Osteoblast (primary cell): Measurements from ENCODE around the gene SIAH2. TPM values are rescaled to one million over a fixed set of nuclear protein-coding genes. Genes with fewer than 3 reads are reported as not detected.

Source experiments
- DNase-seq: peaks from one replicate; pipeline ENCODE4 v3.0.0; 2011; ENCODE audit warnings: low spot score, mixed read lengths; ENCODE audit not compliant: insufficient read length; ENCODE audit errors: missing footprints
- H2AFZ ChIP-seq: 2 replicates; pipeline ENCODE4 v1.6.0; 2011; ENCODE audit warnings: mild to moderate bottlenecking, low read length
- H3K27ac ChIP-seq: 2 replicates; pipeline ENCODE4 v1.5.1; 2011; ENCODE audit warnings: mild to moderate bottlenecking, low read depth, low read length, moderate library complexity
- H3K27me3 ChIP-seq: 2 replicates; pipeline ENCODE4 v1.6.0; 2012; ENCODE audit warnings: mild to moderate bottlenecking, control low read depth, inconsistent platforms, low read length, moderate library complexity; ENCODE audit not compliant: insufficient read depth
- H3K36me3 ChIP-seq: 2 replicates; pipeline ENCODE4 v1.5.1; 2011; ENCODE audit warnings: mild to moderate bottlenecking, low read length, control low read depth, moderate library complexity; ENCODE audit not compliant: insufficient read depth
- H3K4me1 ChIP-seq: 2 replicates; pipeline ENCODE4 v1.5.1; 2011; ENCODE audit warnings: mild to moderate bottlenecking, low read length, control low read depth, moderate library complexity; ENCODE audit not compliant: insufficient read depth
- H3K4me2 ChIP-seq: 2 replicates; pipeline ENCODE4 v1.6.0; 2011; ENCODE audit warnings: mild to moderate bottlenecking, low read length; ENCODE audit not compliant: insufficient read depth
- H3K4me3 ChIP-seq: fragments of 200-600 bp; sonication (generic); 3 replicates; pipeline ENCODE4 v1.5.1; 2012; ENCODE audit warnings: mild to moderate bottlenecking, low read length, inconsistent platforms; ENCODE audit not compliant: insufficient read depth
- H3K79me2 ChIP-seq: 2 replicates; pipeline ENCODE4 v1.6.0; 2012; ENCODE audit warnings: mild to moderate bottlenecking, low read length, control low read depth, inconsistent platforms; ENCODE audit not compliant: insufficient read depth
- H3K9me3 ChIP-seq: 2 replicates; pipeline ENCODE4 v1.5.1; 2011; ENCODE audit warnings: low read depth, low read length, control low read depth
- H4K20me1 ChIP-seq: 2 replicates; pipeline ENCODE4 v1.6.0; 2012; ENCODE audit warnings: mild to moderate bottlenecking, low read length, control low read depth; ENCODE audit not compliant: insufficient read depth
- total RNA-seq: library from RNA; depleted of rRNA; stranded (reverse); fragments of >200 nt; gene quantifications from 2 replicates; pipeline ENCODE4 v1.2.3, GENCODE V29; 2012
- TF ChIP-seq, protein P1 (sequence below): IDR thresholded peaks from 2 replicates; pipeline ENCODE4 v1.5.1; 2011; ENCODE audit warnings: mild to moderate bottlenecking, low read depth, low read length, moderate library complexity; ENCODE audit errors: extremely low read depth

Gene SIAH2
- total RNA-seq, 1 donor, result 36.2 TPM

DNA sequence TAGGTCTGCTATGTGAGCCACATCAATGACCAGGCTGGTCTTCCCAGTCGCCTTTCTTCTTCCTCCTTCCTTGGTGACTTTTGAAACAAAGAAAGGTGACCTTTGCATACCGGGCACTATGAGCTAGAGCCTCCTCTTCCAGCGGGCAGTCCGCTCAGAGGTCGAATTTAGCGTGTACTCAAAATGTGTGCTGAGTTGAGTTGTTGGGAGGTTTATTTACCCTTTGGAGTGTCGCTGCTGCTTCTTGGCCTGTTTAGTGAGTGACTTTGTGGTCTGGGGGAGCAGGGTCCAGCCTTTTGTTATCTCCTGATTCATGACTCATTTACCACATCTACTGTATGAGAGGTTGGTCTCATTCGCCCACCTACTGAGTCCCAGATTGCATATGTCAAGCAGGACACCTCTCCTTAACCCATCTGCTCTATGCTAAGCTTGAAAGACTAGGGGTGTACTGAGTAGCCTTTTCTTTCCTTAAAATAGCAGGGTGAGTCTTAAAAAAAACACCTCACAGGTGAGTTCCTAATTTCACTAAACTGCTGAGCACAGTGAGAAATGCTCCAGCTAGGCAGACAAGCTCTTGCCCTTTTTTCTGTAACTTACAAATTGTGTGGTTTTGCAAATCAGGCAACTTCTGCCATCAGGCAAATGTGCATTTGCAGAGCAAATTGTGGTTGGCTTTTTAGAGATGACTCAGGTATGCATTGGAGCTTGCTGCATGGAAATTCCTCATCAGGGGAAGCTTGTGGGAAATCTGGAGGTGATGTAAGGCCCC, 3.2 kb upstream of the SIAH2 start:
- no peaks in the 10 kb centered on the region for H3K27me3 ChIP-seq
- H3K4me2 ChIP-seq, result no peak overlapping the region
- peaks cover 12% of the 10 kb centered on the region for H3K4me1 ChIP-seq
- peaks cover 15% of the 10 kb centered on the region for H3K79me2 ChIP-seq
- no peak overlapping the region for H3K27ac ChIP-seq
- no peaks in the 10 kb centered on the region for H3K36me3 ChIP-seq
- no peaks in the 10 kb centered on the region for H3K9me3 ChIP-seq
- no peak for DNase-seq
- no peak overlapping the region for H2AFZ ChIP-seq
- TF ChIP-seq, protein P1, sequence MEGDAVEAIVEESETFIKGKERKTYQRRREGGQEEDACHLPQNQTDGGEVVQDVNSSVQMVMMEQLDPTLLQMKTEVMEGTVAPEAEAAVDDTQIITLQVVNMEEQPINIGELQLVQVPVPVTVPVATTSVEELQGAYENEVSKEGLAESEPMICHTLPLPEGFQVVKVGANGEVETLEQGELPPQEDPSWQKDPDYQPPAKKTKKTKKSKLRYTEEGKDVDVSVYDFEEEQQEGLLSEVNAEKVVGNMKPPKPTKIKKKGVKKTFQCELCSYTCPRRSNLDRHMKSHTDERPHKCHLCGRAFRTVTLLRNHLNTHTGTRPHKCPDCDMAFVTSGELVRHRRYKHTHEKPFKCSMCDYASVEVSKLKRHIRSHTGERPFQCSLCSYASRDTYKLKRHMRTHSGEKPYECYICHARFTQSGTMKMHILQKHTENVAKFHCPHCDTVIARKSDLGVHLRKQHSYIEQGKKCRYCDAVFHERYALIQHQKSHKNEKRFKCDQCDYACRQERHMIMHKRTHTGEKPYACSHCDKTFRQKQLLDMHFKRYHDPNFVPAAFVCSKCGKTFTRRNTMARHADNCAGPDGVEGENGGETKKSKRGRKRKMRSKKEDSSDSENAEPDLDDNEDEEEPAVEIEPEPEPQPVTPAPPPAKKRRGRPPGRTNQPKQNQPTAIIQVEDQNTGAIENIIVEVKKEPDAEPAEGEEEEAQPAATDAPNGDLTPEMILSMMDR, result no peak
- no peak overlapping the region for H3K4me3 ChIP-seq
- peaks cover 6% of the 10 kb centered on the region for H4K20me1 ChIP-seq

DNA sequence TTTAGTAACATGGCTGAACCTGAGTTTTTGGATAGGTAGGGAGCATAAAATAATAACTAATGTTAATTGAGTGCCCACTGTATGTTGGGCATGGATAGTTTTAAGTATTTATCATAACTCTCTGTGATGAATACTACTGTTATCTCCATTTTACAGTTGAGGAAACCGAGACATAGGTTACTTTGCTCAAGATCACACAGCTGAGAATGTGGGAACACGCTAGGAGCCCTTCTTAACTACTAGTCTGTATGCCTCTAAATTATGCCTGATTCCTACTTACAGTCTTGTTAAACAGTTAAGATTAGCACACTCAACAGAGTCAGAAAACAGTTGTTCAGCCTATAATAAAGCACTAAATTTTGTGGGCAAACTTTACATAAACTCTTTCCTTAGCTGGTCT, 2.0 kb upstream of the SIAH2 start:
- no peak overlapping the region for H3K27ac ChIP-seq
- no peak overlapping the region for H2AFZ ChIP-seq
- H3K79me2 ChIP-seq, result peaks cover 27% of the 10 kb centered on the region
- no peaks in the 10 kb centered on the region for H3K36me3 ChIP-seq
- no peak for DNase-seq
- peaks cover 18% of the 10 kb centered on the region for H4K20me1 ChIP-seq
- no peaks in the 10 kb centered on the region for H3K9me3 ChIP-seq
- H3K4me1 ChIP-seq, result peaks cover 17% of the 10 kb centered on the region
- no peaks in the 10 kb centered on the region for H3K27me3 ChIP-seq
- TF ChIP-seq, protein P1, result no peak
- no peak overlapping the region for H3K4me3 ChIP-seq
- no peak overlapping the region for H3K4me2 ChIP-seq

DNA sequence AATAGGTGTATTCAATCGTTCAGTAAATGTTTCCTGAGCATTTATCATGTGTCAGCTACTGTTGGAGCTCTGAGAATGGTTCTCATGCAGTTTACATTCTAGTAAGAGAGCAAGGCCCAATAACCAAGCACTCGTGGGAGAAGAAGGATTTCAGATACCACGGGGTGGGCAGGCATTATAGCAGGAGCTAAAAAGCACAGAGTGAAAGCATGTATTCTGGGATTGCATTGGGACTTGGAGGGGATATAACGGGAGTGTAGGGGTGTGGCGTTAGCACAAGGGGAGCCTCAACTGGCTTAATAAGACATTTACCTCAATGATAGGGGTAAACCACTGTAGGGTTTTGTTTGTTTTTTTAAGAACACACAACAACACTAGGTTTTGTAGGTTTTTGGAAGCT, 1.6 kb upstream of the SIAH2 start:
- peaks cover 18% of the 10 kb centered on the region for H4K20me1 ChIP-seq
- DNase-seq, result no peak
- peaks cover 20% of the 10 kb centered on the region for H3K4me1 ChIP-seq
- H3K9me3 ChIP-seq, result no peaks in the 10 kb centered on the region
- H3K79me2 ChIP-seq, result peaks cover 31% of the 10 kb centered on the region
- TF ChIP-seq, protein P1, result no peak
- peak overlapping the region; percentile 95 for H3K4me2 ChIP-seq
- H3K27me3 ChIP-seq, result no peaks in the 10 kb centered on the region
- no peak overlapping the region for H3K27ac ChIP-seq
- H2AFZ ChIP-seq, result no peak overlapping the region
- H3K4me3 ChIP-seq, result no peak overlapping the region
- H3K36me3 ChIP-seq, result no peaks in the 10 kb centered on the region

- H3K4me1 ChIP-seq, result peaks cover 20% of the 10 kb centered on the region
- peaks cover 37% of the 10 kb centered on the region for H3K79me2 ChIP-seq
- peak overlapping the region; percentile 95 for H3K4me2 ChIP-seq
- peak overlapping the region; percentile 86 for H3K4me3 ChIP-seq
- H2AFZ ChIP-seq, result peak overlapping the region; percentile 98
- no peaks in the 10 kb centered on the region for H3K27me3 ChIP-seq
- TF ChIP-seq, protein P1, result peak; percentile 62
- peak; percentile 91 for DNase-seq
- peaks cover 18% of the 10 kb centered on the region for H4K20me1 ChIP-seq
- H3K36me3 ChIP-seq, result peaks cover 5% of the 10 kb centered on the region
- H3K9me3 ChIP-seq, result no peaks in the 10 kb centered on the region
- H3K27ac ChIP-seq, result peak overlapping the region; percentile 89
Measured at GRCh38 chr3:150763841-150764483, 993 bp upstream of the SIAH2 start.
